GM12874 (cell line): ENCODE data around the gene FN3KRP.

ENCODE experiments used
- CTCF ChIP-seq: IDR thresholded peaks from 2 replicates; pipeline ENCODE4 v1.5.1; 2011; ENCODE audit warnings: low read depth, mild to moderate bottlenecking, control low read depth, low read length, moderate library complexity; ENCODE audit not compliant: insufficient read depth

The FN3KRP gene

GRCh38 chr17:82720204-82720603, 3.7 kb downstream of the FN3KRP start:
- no peak for TF ChIP-seq CTCF

- TF ChIP-seq CTCF = no peak
These were observed 6.0 kb downstream of the FN3KRP start for GRCh38 chr17:82722341-82723013.

GRCh38 chr17:82723169-82723807, 6.8 kb downstream of the FN3KRP start:
- TF ChIP-seq CTCF = no peak

- TF ChIP-seq CTCF = no peak
These were observed 9.9 kb downstream of the FN3KRP start for GRCh38 chr17:82726427-82726826.

GRCh38 chr17:82729479-82730260, 13.2 kb downstream of the FN3KRP start:
- no peak for TF ChIP-seq CTCF

GRCh38 chr17:82732118-82732743, 15.7 kb downstream of the FN3KRP start:
- no peak for TF ChIP-seq CTCF
